Uterus (tissue), 4 donors: ENCODE results near the gene GPX4. TPM values are rescaled to one million over a fixed set of nuclear protein-coding genes. Genes with fewer than 3 reads are reported as not detected.

Experiments used
- DNase-seq, 2 donors: peaks; one replicate each; pipeline ENCODE4 v3.0.0-alpha.2; 2019 to 2020
- H3K27ac ChIP-seq, 2 donors: fragments of 200-600 bp; sonication (generic); 1 replicate in 1 of 2; 2 replicates in 1 of 2; pipeline ENCODE4 v1.5.1; 2016 to 2018
- H3K27me3 ChIP-seq, 2 donors: fragments of 200-600 bp; sonication (generic); one replicate each; pipeline ENCODE4 v1.5.1; 2018 to 2019; ENCODE audit warnings: control low read depth in 1 of 2
- H3K36me3 ChIP-seq, 2 donors: fragments of 200-600 bp; sonication (generic); one replicate each; pipeline ENCODE4 v1.5.1; 2019; ENCODE audit warnings: control low read depth in 1 of 2
- H3K4me1 ChIP-seq, 2 donors: fragments of 200-600 bp; sonication (generic); one replicate each; pipeline ENCODE4 v1.5.1; 2018 to 2019; ENCODE audit warnings: control low read depth in 1 of 2
- H3K4me3 ChIP-seq, 2 donors: fragments of 200-600 bp; sonication (generic); 1 replicate in 1 of 2; 2 replicates in 1 of 2; pipeline ENCODE4 v1.5.1; 2018 to 2019; ENCODE audit warnings: mild to moderate bottlenecking in 1 of 2
- H3K9me3 ChIP-seq, 2 donors: fragments of 200-600 bp; sonication (generic); one replicate each; pipeline ENCODE4 v1.5.1; 2019; ENCODE audit warnings: control low read depth in 1 of 2
- POLR2A ChIP-seq, 2 donors: fragments of 450-650 bp; IDR thresholded peaks; one replicate each; pipeline ENCODE4 v1.6.1; 2016; ENCODE audit warnings: antibody characterized with exemption in 2 of 2, mild to moderate bottlenecking in 1 of 2, moderate library complexity in 1 of 2
- intact Hi-C: fragments of 100-400 bp; cut with DNase I; formaldehyde crosslinking; loops from one replicate; pipeline ENCODE4 v1.15.1; 2023; ENCODE audit warnings: low total_unique reads
- total RNA-seq, 4 donors: library from RNA; depleted of rRNA in 3 of 4; stranded (reverse); fragments of >200 nt in 3 of 4; gene quantifications; one replicate each; pipeline versions ENCODE4 v1.1.0 to v1.2.4, GENCODE V29; 2014 to 2023
- TF ChIP-seq, protein P1 (sequence below), 4 experiments: fragments of 200-600 bp in 2 of 4; fragments of 450-650 bp in 2 of 4; sonication (generic) in 2 of 4; IDR thresholded peaks; one replicate each; pipeline ENCODE4 v1.5.1; 2016 to 2019; ENCODE audit warnings: antibody characterized with exemption in 4 of 4, mild to moderate bottlenecking in 2 of 4, moderate library complexity in 1 of 4
- donor health status: DM: yes; HTN: yes; CAD: no.

GPX4 gene
- total RNA-seq, 4 donors from 2014 or later: 68.2 to 357 (median 163) TPM

GRCh38 chr19:1109032-1109551, 5.3 kb downstream of the GPX4 start:
- Histone ChIP-seq H3K36me3 (no peaks in the 10 kb centered on the region), H3K4me1 (peaks cover 9 to 18% of the 10 kb centered on the region in 2 donors), H3K4me3 (no peak overlapping the region), H3K27ac (no peak overlapping the region), H3K27me3 (no peaks in the 10 kb centered on the region), H3K9me3 (no peaks in the 10 kb centered on the region)
- intact Hi-C loops: loop anchor here (10.0 kb wide), 1 partner anchor 184 kb away; the partner anchor contains the start of gene ARID3A
- DNase-seq: no peak
- TF ChIP-seq, protein P1, sequence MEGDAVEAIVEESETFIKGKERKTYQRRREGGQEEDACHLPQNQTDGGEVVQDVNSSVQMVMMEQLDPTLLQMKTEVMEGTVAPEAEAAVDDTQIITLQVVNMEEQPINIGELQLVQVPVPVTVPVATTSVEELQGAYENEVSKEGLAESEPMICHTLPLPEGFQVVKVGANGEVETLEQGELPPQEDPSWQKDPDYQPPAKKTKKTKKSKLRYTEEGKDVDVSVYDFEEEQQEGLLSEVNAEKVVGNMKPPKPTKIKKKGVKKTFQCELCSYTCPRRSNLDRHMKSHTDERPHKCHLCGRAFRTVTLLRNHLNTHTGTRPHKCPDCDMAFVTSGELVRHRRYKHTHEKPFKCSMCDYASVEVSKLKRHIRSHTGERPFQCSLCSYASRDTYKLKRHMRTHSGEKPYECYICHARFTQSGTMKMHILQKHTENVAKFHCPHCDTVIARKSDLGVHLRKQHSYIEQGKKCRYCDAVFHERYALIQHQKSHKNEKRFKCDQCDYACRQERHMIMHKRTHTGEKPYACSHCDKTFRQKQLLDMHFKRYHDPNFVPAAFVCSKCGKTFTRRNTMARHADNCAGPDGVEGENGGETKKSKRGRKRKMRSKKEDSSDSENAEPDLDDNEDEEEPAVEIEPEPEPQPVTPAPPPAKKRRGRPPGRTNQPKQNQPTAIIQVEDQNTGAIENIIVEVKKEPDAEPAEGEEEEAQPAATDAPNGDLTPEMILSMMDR (IDR thresholded peaks at IDR 0.05): no peak
- no peak for TF ChIP-seq POLR2A (IDR thresholded peaks at IDR 0.05)

DNA sequence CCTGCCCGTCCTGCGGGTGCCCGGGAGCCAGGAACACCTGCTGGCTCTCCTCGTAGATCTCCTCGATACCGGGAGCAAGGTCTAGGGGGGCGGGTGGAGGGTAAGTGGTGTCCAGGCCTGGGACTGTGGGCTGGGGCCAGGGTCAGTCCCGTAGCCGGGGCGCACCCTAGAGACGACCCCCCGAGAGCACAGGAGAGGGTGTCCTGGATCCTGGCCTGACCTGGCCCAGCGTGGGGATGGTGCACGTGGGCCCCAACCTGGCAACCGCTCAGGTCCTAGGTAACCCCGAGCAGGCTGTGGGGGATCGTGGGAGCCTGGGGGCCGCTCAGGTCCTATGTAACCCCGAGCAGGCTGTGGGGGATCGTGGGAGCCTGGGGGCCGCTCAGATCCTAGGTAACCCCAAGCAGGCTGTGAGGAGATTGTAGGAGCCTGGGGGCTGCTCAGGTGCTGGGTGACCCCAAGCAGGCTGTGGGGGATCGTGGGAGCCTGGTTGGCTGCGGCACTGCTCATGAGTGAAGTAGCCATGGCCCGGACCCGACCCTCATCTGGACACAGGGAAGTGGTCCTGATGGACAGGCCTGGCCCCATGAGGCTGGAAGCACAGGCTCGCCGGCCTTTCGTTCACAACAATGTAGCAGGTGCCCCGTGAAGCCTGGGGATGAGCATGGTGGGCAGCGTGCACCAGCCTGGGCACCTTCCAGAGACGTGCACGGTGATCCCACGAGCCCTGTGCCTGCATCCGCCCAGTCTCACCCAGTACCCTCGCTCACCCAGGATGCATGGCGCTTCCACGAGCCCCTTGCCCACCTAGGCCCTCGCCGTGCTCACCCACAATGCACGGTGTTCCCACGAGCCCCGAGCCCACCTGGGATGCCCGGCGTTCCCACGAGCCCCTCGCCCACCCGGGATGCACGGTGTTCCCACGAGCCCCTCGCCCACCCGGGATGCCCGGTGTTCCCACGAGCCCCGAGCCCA, 6.2 kb downstream of the GPX4 start:
- Histone ChIP-seq H3K27ac (no peak overlapping the region), H3K36me3 (no peaks in the 10 kb centered on the region), H3K27me3 (no peaks in the 10 kb centered on the region), H3K4me3 (no peak overlapping the region), H3K4me1 (peaks cover 9 to 14% of the 10 kb centered on the region in 2 donors), H3K9me3 (no peaks in the 10 kb centered on the region)
- no peak for DNase-seq
- intact Hi-C loops: loop anchor here (5.0 to 10.0 kb wide), 2 partner anchors 82 to 185 kb away; partner anchors contain the start of gene ARID3A
- no peak for TF ChIP-seq POLR2A (IDR thresholded peaks at IDR 0.05)
- TF ChIP-seq, protein P1 (IDR thresholded peaks at IDR 0.05): no peak

GRCh38 chr19:1110809-1111640, 7.2 kb downstream of the GPX4 start:
- Histone ChIP-seq H3K27me3 (no peaks in the 10 kb centered on the region), H3K4me3 (no peak overlapping the region), H3K36me3 (no peaks in the 10 kb centered on the region), H3K9me3 (no peaks in the 10 kb centered on the region), H3K27ac (peak overlapping the region in 1 of 2 donors; percentile 72), H3K4me1 (peaks cover 5 to 7% of the 10 kb centered on the region in 2 donors)
- intact Hi-C loops: loop anchor here (5.0 kb wide), 1 partner anchor 81 kb away; no protein-coding TSS in a partner anchor
- TF ChIP-seq, protein P1 (IDR thresholded peaks at IDR 0.05): no peak
- no peak for TF ChIP-seq POLR2A (IDR thresholded peaks at IDR 0.05)
- no peak for DNase-seq

DNA sequence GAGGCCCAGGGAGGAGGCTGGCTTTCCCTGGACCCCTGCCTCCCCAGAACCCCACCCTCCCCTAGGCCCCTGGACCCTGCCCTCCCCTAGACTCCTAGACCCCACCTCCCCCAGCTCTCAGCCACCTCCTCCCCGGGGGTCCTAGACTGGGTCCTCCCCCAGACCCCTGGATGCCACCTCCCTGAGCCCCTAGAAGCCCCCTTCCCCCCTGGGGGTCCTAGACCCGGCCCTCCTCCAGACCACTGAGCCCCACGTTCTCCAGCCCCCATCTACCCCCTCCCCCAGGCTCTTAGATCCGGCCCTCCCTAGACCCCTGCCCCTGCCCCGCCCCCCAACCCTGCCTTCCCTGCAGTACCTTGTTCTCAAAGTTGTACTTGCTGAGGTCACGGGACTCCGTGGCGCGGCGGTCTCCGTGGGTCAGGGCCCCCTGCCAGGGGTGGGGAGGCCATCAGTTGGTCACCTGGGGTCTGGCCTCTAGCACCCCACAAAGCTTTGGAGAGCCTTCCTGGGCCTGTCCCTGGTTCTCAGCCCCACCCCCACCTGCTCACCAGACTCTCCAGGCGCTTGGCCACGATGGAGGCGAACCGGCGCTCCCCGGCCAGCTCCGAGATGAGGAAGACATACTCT, 8.0 kb downstream of the GPX4 start:
- Histone ChIP-seq H3K27ac (peak overlapping the region; percentile 71 to 72), H3K4me1 (peaks cover 5 to 7% of the 10 kb centered on the region in 2 donors), H3K27me3 (no peaks in the 10 kb centered on the region), H3K4me3 (no peak overlapping the region), H3K9me3 (no peaks in the 10 kb centered on the region), H3K36me3 (no peaks in the 10 kb centered on the region)
- no peak for TF ChIP-seq POLR2A (IDR thresholded peaks at IDR 0.05)
- TF ChIP-seq, protein P1 (IDR thresholded peaks at IDR 0.05): no peak
- no peak for DNase-seq
- intact Hi-C loops: loop anchor here (5.0 kb wide), 1 partner anchor 81 kb away; no protein-coding TSS in a partner anchor
